Activated gamma-delta T cell treated with Interleukin-2 at 50 U/mL for 16 hours (primary cell): ENCODE results near the gene PHTF2.
"Not testable (repeated sequence)": the region's sequence is repeated elsewhere in the genome, so short reads cannot be mapped to it uniquely, and the experiment has no call there.

Source experiments
- DNase-seq: peaks from one replicate; pipeline ENCODE4 v3.0.0-alpha.2; 2020

The PHTF2 gene

GRCh38 chr7:77798394-77799077 lies at the start of gene PHTF2, which contains the start of gene TMEM60:
Gene PHTF2, plus strand, starts transcription at chr7:77798773.
Gene TMEM60, minus strand, starts transcription at chr7:77798434. Its CDS starts 4,061 bp downstream, at chr7:77794373.
- peak; percentile 90 for DNase-seq

- no peak for DNase-seq
Observed at GRCh38 chr7:77752016-77752415, 46.6 kb upstream of the PHTF2 start.

GRCh38 chr7:77753173-77753572 lies 45.4 kb upstream of the PHTF2 start:
- no peak for DNase-seq

GRCh38 chr7:77757589-77757988 lies 41.0 kb upstream of the PHTF2 start:
- DNase-seq, result no peak

- peak; percentile 75 for DNase-seq
Observed at GRCh38 chr7:77759294-77759889, 39.2 kb upstream of the PHTF2 start.

GRCh38 chr7:77760809-77761453 lies 37.6 kb upstream of the PHTF2 start:
- DNase-seq, result no peak

GRCh38 chr7:77765481-77765880 lies 33.1 kb upstream of the PHTF2 start:
- no peak for DNase-seq

- DNase-seq, result no peak
Observed at GRCh38 chr7:77765906-77766800, 32.4 kb upstream of the PHTF2 start.

- DNase-seq, result no peak
Observed at GRCh38 chr7:77766801-77767605, 31.6 kb upstream of the PHTF2 start.

- DNase-seq, result no peak
Observed at GRCh38 chr7:77770316-77770715, 28.3 kb upstream of the PHTF2 start.

GRCh38 chr7:77771901-77772300 lies 26.7 kb upstream of the PHTF2 start:
- no peak for DNase-seq

- DNase-seq, result no peak
Observed at GRCh38 chr7:77778535-77778934, 20.0 kb upstream of the PHTF2 start.

GRCh38 chr7:77782383-77782782 lies 16.2 kb upstream of the PHTF2 start:
- no peak for DNase-seq

GRCh38 chr7:77783111-77783510 lies 15.5 kb upstream of the PHTF2 start:
- no peak for DNase-seq

- no peak for DNase-seq
Observed at GRCh38 chr7:77783545-77783944, 15.0 kb upstream of the PHTF2 start.

- DNase-seq, result not testable (repeated sequence)
Observed at GRCh38 chr7:77784426-77784825, 14.1 kb upstream of the PHTF2 start.

- no peak for DNase-seq
Observed at GRCh38 chr7:77786018-77786417, 12.6 kb upstream of the PHTF2 start.

GRCh38 chr7:77786741-77787140 lies 11.8 kb upstream of the PHTF2 start:
- no peak for DNase-seq

- DNase-seq, result no peak
Observed at GRCh38 chr7:77788327-77788902, 10.2 kb upstream of the PHTF2 start.

- no peak for DNase-seq
Observed at GRCh38 chr7:77791336-77791735, 7.2 kb upstream of the PHTF2 start.

- DNase-seq, result no peak
Observed at GRCh38 chr7:77791956-77792355, 6.6 kb upstream of the PHTF2 start.

GRCh38 chr7:77794000-77794399 lies 4.6 kb upstream of the PHTF2 start:
- no peak for DNase-seq
